Measurements from ENCODE around the gene SLC1A1.
"Not testable (repeated sequence)": the region's sequence is repeated elsewhere in the genome, so short reads cannot be mapped to it uniquely, and the experiment has no call there.

The SLC1A1 gene

GRCh38 chr9:4579001-4579400 is 88.7 kb downstream of the SLC1A1 start:
- DNase-seq (ENCODE audit: low read depth) = no peak

- DNase-seq (ENCODE audit: low read depth) = no peak
These were observed 90.9 kb downstream of the SLC1A1 start for GRCh38 chr9:4581035-4581760.

DNA sequence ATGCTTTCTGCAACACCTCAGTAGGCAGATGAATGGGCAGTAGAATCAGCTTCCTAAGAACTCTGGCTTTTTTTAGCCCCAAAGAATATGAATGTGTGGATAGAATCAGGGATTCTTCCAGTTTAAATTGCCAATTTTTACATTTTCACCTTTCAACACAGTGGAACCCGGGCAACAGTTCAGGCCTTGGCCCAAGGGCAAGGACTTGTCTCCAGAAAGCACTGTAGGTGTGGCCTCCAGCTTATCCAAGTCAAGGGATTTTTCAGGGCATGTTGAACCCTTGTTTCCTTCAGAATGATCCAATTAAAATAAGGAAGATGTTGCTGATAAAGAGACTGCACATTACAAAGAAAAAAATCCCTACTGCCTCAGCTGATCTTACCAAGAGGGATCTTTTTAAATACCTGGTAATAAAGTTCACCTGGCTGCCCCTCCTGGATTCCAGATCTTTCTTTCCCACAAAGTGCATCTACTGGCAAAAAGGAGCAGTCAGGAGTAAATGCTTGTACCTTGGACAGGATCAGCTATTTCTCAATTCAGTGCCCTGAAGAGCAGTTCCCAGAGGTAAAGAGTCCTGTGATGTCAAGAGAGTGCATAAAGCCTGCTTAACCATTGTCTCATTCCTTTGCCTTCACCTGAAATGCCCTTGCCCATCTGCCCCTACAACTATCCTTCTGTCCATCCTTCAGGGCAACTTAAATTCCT is 91.7 kb downstream of the SLC1A1 start:
- DNase-seq (ENCODE audit: low read depth) = no peak

DNA sequence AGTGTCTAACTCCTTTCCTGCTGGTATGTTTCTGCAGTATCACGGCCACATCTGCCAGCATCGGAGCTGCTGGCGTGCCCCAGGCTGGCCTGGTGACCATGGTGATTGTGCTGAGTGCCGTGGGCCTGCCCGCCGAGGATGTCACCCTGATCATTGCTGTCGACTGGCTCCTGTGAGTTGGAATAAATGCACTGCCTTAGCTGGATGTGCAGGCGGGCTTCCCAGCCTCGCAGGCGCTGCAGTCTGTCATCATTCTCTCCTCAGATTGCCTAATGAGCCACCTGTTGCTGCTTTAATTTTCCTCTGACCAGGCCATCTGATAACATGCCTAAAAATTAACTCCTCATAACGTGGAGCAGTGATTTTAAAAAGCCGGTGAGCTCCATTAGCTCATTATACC is 92.7 kb downstream of the SLC1A1 start:
- DNase-seq (ENCODE audit: low read depth) = no peak

- no peak for DNase-seq (ENCODE audit: low read depth)
These were observed 94.4 kb downstream of the SLC1A1 start for GRCh38 chr9:4584636-4585035.

GRCh38 chr9:4585135-4585534 is 94.9 kb downstream of the SLC1A1 start:
- no peak for DNase-seq (ENCODE audit: low read depth)

DNA sequence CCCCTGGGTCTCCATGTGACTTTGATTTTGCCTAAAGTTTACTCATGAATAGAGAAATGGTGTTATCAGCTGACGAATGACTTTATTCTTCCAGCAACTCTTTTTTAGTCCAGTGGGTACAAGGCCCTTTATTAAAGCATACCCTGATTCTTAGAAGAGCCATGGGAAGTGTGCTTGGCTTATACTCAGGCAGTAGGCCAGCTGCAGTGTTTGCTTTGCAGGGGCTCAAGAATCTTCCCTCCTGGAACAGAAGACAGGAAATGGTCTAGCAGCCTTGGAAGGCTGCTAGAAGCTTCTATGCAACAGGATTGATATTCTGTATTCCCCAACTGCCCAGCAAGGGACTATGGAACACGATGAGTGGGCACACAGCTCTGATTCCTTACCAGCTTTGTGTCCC is 98.5 kb downstream of the SLC1A1 start:
- no peak for DNase-seq (ENCODE audit: low read depth)

- no peak for DNase-seq (ENCODE audit: low read depth)
These were observed 100.3 kb downstream of the SLC1A1 start for GRCh38 chr9:4590430-4591122.

DNA sequence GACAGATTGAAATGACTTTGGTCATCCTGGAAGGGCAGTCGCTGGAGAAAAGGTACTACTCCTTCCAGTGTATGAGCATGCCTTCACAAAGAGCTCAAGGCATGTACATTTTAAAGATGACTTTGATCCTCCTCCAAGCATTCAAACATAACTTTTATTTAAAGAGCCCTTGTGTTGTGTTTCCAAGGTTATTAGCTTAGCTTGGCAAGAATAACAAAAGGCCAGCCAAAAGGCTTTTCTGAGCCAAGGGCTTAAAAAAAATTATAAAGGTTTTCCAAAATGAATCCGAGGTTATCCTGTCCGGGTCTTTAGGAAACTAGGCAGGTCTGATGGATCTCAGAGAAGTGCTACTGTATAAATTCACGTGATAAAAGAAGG is 100.8 kb downstream of the SLC1A1 start:
- DNase-seq (ENCODE audit: low read depth) = no peak

GRCh38 chr9:4592295-4592694 is 102.0 kb downstream of the SLC1A1 start:
- DNase-seq (ENCODE audit: low read depth) = no peak

DNA sequence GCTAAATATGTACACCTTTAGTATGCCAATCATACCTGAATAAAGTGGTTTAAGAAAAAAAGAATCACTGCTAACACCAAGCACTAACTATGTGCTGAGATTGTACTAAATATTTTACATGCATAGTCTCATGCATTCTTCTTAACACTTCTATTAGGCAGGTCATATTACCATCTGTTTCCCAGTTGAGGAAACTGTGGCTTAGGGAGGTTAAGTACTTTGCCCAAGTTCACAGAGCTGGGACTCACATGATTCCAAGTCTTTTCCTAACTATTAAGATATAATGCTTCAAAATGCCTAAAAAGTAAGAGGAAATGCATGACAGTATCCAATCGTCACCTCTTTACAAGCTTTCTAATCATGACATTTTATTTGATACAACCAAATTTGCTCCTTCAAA is 102.6 kb downstream of the SLC1A1 start:
- no peak for DNase-seq (ENCODE audit: low read depth)

DNA sequence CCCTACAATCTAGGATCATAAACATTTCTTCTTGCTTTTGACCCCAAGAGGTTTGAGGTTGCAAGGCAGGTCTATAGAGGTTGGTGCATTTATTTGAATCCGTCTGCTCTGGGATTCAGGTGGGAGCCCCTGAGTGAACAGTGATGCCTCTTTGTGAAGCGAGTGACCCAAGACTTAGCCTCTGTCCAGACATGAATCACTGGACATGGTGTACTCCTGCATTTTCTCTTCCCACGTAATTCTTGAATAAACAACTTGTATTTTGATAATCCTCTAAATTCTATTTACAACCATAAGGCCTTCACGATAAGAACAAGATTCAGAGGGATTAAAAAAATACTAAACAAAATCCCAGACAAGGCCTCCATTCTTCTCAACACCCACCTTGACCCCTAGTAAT is 104.3 kb downstream of the SLC1A1 start:
- no peak for DNase-seq (ENCODE audit: low read depth)

DNA sequence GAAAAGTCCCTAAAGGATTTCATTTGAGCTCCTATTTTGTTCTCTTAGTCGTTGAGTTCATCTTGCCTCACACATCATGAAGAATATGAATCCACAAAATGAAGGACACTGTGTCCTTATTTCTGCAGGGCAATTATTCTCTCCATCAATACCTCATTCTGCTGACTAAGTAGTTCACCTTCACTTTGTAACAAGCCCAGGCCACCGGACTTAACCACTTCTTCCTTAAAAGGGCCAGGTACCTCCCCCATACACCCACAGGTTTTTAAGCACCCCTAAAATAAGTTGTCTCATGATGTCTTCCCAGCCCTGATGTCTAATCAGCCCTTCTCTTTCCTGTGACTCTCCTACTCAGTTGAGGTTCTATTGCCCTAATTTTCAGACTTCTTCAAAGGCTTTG is 104.7 kb downstream of the SLC1A1 start:
- DNase-seq (ENCODE audit: low read depth) = no peak

- DNase-seq (ENCODE audit: low read depth) = no peak
These were observed 106.1 kb downstream of the SLC1A1 start for GRCh38 chr9:4596165-4596922.

DNA sequence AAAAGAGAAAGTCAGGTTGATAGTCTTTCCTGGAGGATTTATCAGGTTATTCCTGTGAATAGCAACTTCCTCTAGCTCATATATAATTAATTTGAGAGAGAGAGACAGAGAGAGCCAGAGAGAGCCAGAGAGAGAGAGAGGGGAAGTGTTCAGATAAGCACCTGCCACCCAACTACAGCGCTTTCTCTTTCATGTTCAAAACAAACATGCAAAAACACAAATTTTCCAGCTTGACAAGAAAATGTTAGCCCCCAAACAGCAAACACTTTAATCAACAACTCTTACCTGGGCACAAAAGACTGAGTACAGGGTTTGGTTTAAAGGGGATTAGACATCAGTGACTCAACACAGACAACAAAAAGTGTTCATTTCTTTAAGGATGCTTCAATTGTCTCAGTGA is 110.1 kb downstream of the SLC1A1 start:
- DNase-seq (ENCODE audit: low read depth) = no peak

DNA sequence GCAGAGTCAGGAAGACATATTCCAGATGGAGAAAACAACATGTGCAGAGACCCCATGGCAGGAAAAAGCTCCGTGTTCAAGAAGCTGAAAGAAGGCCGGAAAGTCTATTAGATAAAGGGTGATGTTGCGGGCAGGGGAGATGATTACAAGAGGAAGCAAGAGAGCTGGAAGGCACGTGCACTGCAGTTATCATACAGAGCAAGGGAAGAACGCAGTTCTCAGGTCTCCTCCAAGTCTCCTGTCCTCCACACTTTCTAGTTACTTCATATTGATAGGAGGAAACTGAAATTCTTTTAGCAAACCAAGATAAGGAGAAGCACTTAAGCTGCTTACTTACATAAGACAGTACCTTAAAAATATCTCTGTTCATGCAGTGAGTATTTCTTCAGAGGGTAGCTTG is 113.6 kb downstream of the SLC1A1 start:
- DNase-seq (ENCODE audit: low read depth) = no peak

GRCh38 chr9:4604678-4605095 is 114.4 kb downstream of the SLC1A1 start:
- peak; percentile 55 for DNase-seq (ENCODE audit: low read depth)

DNA sequence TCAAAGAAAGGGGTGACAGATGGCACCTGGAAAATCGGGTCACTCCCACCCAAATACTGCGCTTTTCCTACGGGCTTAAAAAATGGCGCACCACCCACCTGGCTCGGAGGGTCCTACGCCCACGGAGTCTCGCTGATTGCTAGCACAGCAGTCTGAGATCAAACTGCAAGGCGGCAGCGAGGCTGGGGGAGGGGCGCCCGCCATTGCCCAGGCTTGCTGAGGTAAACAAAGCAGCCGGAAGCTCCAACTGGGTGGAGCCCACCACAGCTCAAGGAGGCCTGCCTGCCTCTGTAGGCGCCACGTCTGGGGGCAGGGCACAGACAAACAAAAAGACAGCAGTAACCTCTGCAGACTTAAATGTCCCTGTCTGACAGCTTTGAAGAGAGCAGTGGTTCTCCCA is 115.8 kb downstream of the SLC1A1 start:
- DNase-seq (ENCODE audit: low read depth) = not testable (repeated sequence)

GRCh38 chr9:4614627-4615026 is 124.4 kb downstream of the SLC1A1 start:
- no peak for DNase-seq (ENCODE audit: low read depth)

- no peak for DNase-seq (ENCODE audit: low read depth)
These were observed 125.0 kb downstream of the SLC1A1 start for GRCh38 chr9:4615251-4615650.

- DNase-seq (ENCODE audit: low read depth) = no peak
These were observed 125.5 kb downstream of the SLC1A1 start for GRCh38 chr9:4615778-4616177.

- no peak for DNase-seq (ENCODE audit: low read depth)
These were observed 127.5 kb downstream of the SLC1A1 start for GRCh38 chr9:4617752-4618151.

- DNase-seq (ENCODE audit: low read depth) = no peak
These were observed 128.4 kb downstream of the SLC1A1 start for GRCh38 chr9:4618700-4619099.

All from activated gamma-delta T cell treated with anti-CD3 and anti-CD28 coated beads, Interleukin-2, amount 50 U/mL, for 16 hours (primary cell).